Left kidney (tissue), 2 donors: ENCODE results near the gene EN2. TPM values are rescaled to one million over a fixed set of nuclear protein-coding genes. Genes with fewer than 3 reads are reported as not detected.
A peak's percentile ranks its signal among the peaks of the same experiment; 100 is the strongest.

Experiments used
- DNase-seq: peaks from one replicate; pipeline ENCODE4 v3.0.0-alpha.2; 2013
- polyA plus RNA-seq: library from polyadenylated mRNA; unstranded; fragments of 120-200 nt; gene quantifications from one replicate; pipeline ENCODE4 v1.2.1, GENCODE V29; 2013; ENCODE audit not compliant: insufficient read length

EN2 gene
- polyA plus RNA-seq, 1 donor = 0.03 TPM

DNA sequence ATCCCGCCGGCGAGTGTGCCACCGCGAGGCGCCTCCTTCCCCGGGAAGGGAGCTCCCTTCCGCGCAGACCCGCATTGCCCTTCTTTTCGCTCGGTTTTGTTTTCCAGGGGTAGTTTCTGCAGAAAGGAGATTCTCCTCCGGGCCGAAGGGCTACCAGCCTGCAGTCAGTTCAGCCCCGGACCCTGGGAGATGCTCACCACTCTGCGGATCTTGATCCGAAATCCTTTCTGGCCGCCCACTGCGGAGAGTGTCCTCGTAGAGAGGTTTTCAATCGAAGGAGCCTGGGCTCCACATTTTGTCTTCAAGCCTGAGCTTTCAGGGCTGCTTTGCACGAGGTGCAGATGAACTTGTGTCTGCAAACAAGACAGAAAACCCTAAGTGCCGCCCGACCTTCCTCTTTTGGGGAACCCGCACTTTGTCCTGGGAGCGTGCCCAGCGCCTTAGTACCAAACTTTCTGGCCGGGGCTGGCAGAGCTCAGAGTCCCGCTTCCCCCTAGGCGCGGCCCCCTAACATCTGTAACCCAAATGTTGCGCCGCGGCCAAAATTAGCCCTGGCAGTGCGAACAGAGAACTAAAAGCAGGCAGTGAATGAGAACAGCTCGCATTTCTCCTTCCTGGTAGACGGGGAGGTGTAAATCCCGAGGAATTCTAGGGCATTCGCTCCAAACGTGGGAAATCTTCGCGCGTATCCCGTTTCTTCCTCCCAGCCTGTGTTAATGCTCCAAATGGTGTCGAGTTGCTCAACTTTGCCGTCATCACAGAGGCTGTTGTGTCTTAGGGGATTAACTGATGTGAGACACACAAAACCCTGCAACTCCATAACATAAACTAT is 6.7 kb upstream of the EN2 start:
- DNase-seq = no peak

DNA sequence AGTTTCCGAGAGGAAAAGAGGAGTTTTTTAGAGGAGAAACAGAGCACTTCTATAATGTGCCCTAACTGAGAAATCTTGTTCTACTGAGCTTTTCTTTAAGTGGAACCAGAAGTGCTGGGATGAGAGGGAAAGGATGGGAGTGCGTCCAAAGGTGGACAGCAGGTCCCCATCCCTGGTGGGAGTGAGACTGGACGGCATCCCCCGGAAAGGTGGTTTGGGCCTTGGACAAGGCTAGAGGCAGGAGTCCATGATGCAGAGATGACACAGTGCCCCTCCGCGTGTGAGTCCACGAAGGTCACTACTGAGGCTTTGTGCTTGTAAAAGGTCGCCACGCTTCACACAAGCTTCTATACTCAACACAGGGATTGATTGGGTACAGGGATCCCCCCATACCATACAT is 6.1 kb upstream of the EN2 start:
- no peak for DNase-seq

GRCh38 chr7:155452505-155453295 is 5.2 kb upstream of the EN2 start:
- DNase-seq = no peak

DNA sequence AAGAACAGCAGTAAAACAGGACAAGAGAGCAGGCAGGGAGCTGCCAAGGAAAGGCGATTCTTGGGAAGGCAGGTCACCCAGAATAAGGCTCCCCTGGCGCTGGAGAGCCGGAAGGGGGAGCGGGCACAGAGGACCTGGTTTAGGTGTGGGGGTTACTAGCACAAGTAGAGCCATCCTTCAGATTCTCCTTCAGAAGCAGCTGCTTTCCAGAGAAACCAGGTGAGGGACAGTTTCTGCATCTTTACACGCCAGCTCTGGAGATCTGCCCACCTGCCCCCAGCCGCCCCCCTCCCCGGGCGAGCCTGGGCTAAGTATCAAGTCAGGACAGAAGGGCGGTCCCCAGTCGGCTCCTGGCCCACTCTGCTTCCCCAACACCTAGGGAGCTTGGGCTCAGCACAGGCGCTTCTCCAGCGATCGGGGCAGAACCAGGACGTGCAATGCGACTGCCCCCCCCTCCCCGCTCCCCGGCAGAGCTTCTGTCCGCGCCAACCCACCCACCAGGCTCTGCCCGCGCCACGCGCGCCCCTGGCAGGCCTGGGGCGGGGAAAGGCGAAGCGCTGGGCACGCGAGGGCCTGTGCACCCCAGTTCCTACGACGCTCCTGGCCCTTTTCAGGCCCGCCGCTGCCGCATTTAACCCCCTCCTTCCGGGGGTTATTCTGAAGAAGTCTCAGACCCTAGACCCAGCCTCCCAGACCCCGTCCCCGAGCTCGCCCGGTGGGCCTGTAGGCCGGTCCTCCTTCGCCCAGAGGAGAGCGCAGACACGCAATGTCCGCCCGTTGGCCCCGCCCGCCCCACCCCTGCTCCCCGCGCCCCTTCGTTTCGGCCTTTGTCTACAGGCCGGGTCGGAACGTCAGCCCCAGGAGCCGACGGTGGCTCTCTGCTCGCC is 4.4 kb upstream of the EN2 start:
- no peak for DNase-seq

DNA sequence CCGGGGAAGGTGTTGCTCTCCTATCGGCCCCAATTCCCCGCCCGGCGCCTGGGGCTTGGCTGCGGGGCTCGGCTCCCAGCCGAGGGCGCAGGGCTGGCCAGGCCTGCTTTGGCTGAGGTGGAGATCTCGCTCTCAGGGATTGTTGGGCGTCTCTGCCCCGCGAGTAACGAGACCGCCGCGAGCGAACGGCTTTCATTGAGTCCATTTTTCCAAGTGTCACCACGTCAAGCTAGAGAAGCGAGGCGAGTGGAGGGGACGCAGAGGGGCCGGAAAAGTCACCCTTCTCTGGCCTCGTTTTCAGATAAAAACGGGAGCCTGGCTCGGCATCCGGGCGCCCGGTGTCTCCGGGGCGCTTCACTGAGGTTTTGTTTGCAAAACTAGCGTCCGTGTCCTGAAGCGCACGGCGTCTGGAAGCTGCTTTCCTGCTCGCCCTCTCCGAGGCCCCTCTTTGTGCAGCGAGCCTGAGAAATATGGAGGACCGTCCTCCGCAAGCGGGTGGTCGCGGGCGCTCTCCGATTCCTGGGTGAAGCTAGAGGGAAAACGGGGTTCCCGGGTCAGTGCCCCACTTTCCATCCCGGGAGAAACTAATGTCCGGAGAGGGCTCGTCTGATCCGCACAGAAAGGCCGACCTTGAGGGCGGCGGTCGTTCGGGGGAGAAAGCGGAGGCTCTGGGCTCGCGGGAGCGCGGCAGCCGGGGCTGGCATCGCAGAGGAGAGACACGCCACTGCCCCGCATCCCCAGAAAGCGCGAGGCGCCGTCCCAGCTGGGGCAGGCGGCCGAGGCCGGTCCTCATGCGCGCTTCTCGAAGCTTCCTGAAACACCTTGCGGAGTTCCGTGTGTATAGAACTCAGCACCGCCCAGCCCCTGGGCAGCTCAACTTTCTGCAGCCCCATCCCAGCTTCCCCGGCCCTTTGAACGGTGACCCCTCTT is 3.5 kb upstream of the EN2 start:
- DNase-seq = no peak

- DNase-seq = no peak
Observed at GRCh38 chr7:155455132-155455693, 2.7 kb upstream of the EN2 start.

GRCh38 chr7:155455776-155456737 is 1.9 kb upstream of the EN2 start:
- no peak for DNase-seq

- peak; percentile 72 for DNase-seq
Observed at GRCh38 chr7:155456738-155457543, 988 bp upstream of the EN2 start.

DNA sequence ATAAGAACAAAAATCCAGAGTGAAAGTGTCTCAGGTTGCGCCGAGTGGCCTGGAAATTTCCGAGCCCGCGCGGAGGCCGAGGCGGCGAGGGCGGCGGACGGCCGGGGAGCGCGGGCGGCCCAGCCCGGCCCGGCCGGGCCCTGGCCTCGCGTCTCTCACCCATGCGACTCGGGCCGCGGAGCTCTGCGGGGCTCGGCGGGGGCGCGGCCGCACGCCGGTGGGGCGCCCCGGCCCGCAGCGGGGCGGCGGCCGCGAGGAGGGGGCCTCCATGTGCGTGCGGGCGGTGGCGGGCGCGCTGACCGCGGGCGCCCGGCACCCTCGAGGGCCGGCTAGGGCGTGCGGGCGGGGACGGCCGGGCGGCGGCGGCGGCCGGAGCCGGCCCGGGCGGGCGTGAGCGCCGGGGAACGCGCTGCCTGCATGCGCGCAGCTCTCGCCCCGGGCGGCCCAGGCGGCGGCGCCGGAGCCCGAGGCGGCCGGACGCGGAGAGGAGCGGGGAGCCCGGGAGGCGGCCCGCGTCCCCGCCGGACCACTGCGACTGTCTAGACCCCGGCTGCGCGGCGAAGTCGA is 302 bp upstream of the EN2 start:
- no peak for DNase-seq

GRCh38 chr7:155458878-155459699 is 1.2 kb downstream of the EN2 start:
- no peak for DNase-seq

DNA sequence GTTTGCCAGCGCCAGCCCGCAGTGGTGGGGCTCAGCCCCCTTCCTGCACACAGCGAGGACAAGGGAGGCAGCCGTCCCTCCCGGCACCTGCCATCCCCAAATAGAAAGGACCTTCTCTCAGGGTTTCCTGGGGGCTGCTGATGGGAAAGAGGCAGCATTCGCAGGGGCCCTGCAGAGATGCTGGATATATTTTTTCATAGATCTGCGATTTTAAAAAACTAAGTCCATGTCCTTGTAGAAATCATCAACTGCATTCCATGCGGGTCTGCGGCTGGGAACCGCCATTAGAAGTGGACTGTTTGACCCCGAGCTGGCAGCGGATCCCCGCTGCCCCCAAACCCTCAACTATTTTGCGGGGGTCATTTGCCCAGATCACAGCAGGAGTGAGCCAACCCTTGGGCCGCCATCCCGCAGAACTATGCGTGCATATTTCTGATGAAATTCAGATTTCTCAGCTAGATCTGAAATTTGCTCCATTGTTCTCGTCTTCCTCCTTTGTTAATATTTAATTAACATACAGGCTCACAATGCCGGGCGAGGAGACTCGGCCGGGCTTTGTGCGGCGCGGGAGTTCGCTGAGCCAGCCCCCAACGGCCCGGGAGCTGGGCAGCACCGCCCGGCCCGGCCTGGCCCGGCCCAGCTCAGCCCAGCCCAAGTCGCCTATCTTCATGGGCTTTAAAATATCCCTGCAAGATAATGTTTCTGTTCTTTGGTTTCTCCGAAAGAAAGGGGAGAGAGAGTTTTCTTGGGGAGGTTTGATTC is 2.0 kb downstream of the EN2 start:
- DNase-seq = no peak

GRCh38 chr7:155460926-155461613 is 3.1 kb downstream of the EN2 start:
- no peak for DNase-seq

- no peak for DNase-seq
Observed at GRCh38 chr7:155461631-155462030, 3.7 kb downstream of the EN2 start.

DNA sequence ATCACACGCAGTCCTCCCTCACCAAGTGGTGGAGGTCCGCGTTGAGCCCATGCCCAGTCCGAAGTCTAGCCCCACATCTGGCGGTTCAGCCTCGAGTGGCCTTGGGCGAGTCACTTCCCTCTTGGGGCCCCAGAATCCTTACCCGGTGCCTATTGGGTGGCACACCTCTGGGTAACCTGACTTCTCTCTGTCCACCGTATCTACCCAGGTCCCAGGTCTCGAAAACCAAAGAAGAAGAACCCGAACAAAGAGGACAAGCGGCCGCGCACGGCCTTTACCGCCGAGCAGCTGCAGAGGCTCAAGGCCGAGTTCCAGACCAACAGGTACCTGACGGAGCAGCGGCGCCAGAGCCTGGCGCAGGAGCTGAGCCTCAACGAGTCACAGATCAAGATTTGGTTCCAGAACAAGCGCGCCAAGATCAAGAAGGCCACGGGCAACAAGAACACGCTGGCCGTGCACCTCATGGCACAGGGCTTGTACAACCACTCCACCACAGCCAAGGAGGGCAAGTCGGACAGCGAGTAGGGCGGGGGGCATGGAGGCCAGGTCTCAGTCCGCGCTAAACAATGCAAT is 4.3 kb downstream of the EN2 start:
- no peak for DNase-seq

GRCh38 chr7:155463114-155463811 is 5.3 kb downstream of the EN2 start:
- no peak for DNase-seq
